NCI-H446 (cell line): ENCODE measurements around the gene BRK1.
"Not testable (repeated sequence)": the region's sequence is repeated elsewhere in the genome, so short reads cannot be mapped to it uniquely, and the experiment has no call there.

Experiments used
- DNase-seq, 2 experiments: peaks; one replicate each; lab custom pipeline; 2025; lab: John Stamatoyannopoulos, UW

BRK1 gene

DNA sequence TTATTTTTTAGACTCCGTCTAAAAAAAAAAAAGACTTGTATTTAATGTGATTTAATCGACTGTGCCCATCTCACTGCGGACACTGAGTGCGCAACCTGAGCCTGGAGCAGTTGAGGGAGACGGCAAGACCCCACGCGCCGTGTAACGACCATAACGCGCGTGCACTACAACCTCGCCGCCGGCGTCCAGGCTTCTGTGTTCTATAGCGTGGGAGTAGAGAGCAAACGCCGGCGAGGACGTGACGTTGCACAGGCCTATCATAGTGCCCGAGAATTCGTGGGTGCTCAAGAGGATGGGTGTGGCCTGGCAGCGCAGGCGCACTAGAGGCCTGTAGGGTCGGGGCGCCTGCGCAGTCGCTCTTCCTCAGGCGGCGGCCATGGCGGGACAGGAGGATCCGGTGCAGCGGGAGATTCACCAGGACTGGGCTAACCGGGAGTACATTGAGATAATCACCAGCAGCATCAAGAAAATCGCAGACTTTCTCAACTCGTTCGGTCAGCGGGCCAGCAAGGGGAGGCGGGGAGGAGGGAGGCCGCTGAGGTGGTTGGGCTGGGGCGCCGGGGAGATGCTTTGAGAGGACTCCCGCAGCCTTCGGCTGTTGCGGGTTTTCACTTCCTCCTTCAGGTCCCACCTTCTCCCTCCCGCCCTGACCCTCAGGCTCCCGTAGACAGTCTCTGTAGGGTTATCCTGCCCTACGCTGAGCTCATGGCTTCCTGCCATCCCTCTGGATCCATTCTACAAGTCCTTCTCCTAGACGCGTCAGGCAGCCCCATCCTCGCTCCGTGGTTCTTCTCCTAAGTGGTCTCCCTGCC, at the start of gene BRK1:
Gene BRK1, plus strand, starts transcription at position 350 of the 812 bp plus-strand sequence. Its CDS starts 27 bp downstream, at position 377.
- DNase-seq = peak; percentile 85 to 94

DNA sequence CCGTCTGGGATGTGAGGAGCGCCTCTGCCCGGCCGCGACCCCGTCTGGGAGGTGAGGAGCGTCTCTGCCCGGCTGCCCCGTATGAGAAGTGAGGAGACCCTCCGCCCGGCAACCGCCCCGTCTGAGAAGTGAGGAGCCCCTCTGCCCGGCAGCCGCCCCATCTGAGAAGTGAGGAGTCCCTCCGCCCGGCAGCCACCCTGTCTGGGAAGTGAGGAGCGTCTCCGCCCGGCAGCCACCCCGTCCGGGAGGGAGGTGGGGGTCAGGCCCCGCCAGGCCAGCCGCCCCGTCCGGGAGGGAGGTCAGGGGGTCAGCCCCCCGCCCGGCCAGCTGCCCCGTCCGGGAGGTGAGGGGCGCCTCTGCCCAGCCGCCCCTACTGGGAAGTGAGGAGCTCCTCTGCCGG, 45.4 kb upstream of the BRK1 start:
- not testable (repeated sequence) for DNase-seq

DNA sequence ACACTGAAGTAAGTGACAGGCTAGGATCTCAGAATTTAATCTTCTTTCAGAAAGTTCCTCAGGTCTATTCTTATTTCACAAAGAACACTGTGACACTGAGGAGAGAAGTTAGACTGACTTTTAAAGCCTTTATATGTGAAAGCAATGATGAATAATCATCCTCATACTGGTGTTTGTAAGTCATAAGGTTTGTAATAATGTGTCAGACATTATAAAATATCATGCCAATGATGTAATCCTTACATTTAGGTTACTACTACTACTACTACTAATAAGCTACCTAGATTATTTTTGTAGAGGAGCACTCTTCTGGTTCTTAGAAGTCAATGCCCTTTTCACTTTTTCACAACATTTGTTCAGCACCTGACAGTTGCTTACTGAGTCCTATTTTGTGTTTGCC, 40.8 kb upstream of the BRK1 start:
- DNase-seq = no peak

DNA sequence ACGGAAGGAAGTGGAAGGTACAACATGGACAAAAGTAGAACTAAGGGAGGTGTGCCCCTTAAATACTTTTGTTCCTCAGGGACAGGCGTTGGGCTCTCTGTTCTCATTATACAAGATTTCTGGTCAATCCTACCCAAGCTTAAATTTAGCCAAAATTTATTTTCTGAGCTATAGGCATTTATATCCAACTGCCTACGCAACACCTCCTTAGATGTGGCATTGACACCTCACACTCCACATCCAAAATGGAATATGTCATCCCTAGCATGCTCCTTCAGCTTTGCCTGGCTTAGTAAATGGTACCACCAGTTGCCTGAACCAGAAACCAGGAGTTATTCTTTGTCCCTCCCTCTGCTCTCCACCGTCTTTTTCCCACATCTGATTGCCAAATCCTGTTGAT, 33.6 kb upstream of the BRK1 start:
- DNase-seq = no peak

DNA sequence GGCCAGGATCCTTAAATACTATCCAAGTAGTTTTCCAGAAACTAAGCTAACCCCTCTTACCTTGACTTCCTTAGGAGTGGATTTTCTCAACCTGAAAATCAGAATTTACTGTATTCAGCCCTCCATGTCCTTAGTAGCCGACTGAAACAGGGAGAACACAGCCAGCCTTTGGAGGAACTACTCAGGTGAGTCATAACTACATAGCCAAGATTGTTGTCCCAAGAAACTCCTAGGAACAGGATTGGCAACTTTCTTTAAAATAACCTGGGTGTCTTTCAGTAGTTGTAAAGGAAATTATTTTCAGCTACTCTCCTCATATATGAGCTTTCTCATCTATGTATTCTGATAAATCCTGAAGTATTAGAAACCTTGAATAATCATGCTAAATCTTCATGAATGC, 29.7 kb upstream of the BRK1 start:
- DNase-seq = no peak

DNA sequence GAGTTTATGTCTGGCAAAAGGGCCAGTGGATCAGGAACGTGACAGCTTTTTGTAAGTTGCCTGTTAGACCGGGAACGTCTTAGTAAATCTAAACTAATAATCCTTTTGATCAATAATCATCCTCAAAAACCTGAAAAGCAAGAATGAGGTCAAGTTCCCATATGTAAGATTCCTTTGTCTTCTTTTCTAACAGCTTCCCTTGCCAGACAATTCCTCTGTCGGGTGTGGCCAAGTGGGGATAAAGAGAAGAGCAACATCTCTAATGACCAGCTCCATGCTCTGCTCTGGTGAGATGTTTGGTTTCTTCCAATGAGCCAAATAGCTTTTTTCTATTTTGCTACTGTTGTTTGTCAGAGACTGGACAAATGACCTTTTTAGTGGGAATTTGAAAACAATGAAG, 27.2 kb upstream of the BRK1 start:
- no peak for DNase-seq

DNA sequence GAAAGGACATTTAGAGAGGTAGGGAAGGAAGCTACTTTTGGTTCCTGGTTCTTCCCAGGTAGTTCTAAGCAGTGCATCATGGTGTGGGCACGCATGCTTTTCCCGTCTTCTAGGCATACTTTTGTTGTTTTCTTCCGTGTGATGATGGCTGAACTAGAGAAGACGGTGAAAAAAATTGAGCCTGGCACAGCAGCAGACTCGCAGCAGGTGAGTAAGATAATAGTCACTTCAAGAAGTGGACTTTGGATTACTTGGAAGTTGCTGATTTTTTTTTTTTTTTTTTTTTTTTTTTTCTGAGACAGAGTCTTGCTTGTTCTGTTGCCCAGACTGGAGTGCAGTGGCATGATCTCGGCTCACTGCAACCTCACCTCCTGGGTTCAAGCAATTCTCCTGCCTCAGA, 25.3 kb upstream of the BRK1 start:
- no peak for DNase-seq

DNA sequence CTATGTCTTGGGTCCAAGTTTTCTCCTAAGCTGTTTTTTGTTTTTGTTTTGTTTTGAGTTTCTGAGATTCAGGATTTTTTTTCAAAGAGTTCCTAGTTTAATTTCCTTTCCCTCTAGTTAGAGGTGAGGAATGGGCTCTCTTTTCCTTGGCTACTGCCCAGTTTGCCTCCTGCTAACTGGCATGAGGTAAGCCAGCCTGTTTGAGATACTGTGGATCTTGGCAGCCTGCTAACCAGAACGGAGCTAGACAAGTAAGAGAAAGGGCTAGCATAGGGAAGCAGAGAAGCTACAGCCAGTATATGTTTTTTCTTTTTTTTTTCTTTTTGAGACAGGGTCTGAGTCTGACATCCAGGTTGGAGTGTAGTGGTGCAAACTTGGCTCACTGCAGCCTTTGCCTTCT, 24.7 kb upstream of the BRK1 start:
- not testable (repeated sequence) for DNase-seq

DNA sequence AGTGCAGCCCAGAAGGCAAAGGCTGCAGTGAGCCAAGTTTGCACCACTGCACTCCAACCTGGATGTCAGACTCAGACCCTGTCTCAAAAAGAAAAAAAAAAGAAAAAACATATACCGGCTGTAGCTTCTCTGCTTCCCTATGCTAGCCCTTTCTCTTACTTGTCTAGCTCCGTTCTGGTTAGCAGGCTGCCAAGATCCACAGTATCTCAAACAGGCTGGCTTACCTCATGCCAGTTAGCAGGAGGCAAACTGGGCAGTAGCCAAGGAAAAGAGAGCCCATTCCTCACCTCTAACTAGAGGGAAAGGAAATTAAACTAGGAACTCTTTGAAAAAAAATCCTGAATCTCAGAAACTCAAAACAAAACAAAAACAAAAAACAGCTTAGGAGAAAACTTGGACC, 24.1 kb upstream of the BRK1 start:
- DNase-seq = not testable (repeated sequence)

DNA sequence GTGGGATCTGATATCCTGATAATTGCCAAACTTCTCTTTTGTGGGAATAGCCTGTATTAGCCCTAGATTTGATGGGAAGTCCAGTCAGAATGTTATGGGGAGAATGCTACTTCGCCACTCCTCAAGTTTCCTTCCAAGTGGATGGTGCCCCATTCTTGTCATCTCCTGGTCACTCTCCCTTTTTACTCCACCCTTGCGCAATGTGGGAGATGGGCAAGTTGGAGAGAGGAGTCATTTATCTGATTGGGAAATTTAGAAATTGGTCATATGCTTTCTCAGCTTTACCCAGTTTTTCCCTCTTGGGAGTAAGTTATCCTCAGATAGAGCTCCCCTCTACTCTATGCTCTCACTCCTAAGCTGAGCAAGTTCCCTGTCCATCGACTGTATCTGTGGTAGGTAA, 21.8 kb upstream of the BRK1 start:
- DNase-seq = no peak

DNA sequence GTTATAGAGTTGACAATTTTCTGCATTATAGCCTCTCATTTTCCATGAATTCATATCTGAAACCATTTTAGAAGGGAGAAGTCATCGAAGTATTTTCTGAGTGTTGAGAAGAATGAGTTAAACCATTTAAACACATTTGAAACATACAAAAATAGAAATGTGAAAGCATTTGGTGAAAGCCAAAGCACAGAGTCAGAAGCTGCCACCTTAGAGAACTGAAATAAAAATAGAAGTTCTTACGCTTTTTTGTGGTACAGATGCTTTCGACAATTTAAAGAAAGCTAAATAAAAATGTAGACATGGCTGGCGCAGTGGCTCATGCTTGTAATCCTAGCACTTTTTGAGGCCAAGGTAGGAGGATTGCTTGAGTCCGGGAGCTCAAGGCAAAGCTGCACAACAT, 16.4 kb upstream of the BRK1 start:
- no peak for DNase-seq

DNA sequence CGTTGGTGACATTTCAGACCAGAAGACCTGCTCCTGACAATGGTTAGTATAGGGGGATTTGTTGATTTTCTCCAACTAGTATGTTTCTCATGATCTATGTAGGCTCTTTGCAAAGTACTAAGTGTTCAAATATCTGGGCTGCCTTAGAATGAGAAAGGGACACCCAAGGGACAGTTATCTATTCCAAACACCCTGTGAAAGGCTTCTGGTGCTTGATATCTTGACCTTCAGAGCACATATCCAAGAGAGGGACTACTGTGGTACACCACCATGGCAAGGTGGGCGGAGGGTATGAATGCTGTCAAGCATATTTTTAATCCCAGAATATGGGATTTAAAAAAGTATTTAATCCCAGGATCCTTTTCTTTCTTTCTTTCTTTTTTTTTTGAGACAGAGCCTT, 8.6 kb upstream of the BRK1 start:
- DNase-seq = no peak

DNA sequence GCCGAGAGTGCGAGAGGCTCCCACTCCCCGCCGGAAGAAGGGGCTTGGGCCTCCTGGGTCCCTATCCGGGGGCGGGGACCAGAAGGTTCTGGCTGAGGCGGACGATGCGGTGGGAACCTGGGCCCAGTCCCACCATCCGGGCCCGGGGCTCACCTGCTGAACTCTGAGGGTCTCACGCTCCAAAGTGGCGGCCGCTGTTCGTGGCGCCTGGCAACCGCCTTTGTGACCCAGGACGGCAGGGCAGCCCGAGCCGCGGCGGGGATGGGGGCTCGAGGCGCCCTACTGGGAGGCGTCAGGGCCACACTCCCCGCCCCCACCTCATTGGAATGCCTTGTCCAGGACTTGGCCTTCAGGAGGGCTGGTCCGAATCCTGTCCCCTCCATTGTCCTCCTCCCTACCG, 7.4 kb upstream of the BRK1 start, which contains the start of gene FANCD2OS:
Gene FANCD2OS, minus strand, starts transcription at position 165 of the 400 bp plus-strand sequence. CDS start 3,481 bp downstream, outside the sequence.
- DNase-seq = no peak

DNA sequence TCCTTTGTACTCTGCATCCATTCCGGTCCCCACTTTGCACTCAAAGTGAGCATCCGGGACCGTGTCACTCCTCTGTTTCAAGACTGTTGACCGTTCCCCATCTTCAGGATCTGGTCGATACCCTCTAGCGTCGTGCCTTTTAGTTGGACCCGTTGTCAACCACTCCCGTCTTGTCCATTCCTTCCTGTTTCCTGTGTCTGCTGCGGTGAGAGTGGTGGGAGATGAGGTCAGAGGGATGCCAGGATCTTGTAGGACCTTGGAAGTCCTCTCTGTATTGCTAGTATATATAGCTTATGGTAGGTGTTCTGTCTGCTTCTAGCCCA, 624 bp downstream of the BRK1 start:
- DNase-seq = no peak

DNA sequence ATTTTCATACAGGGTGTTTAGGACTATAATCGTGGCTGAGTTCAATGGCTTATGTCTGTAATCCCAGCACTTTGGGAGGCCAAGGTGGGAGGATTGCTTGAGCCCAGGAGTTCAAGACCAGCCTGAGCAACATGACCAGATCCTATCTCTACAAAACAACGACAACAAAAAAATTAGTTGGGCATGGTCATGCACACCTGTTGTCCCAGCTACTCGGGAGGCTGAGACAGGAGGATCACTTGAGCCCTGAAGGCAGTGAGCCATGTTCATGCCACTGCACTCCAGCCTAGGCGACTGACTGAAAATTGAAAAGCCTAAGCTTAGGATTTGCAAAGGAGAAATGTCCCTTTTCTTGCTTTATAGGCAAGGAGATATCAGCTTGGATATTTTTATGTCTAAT, 1.5 kb downstream of the BRK1 start:
- DNase-seq = no peak

DNA sequence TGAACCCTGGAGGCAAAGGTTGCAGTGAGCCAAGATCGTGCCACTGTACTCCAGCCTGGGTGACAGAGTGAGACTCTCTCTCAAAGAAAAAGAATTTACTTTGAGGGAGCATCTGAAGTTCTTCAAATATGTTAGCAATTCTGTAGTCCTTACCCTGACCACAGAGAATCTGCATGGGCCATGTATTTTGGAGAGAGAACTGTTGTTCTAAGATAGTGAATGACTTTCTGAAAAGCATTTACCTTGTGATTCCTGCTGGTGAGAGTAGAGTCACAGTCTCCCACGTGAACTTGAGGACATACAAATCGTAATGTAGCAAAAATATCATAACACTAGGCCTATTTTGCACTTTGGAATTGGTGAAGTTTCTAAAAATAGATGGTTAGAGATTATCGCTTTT, 3.9 kb downstream of the BRK1 start:
- no peak for DNase-seq

DNA sequence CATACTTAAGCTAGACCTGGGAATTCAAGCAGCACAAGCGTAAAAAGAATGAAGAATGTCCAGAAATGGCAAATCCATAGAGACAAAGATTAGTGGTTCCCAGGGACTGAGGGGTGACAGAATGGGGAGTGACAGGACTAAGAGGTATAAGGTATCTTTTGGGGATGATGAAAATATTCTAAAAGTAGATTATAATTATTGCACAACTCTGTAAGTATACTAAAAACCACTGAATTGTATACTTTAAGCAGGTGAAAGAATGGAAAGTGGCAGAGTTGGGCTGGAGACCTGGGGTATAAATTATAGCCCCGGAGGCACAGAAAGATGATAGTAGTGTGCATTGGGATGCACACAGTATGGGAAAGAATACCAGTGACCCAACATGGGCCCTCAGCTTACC, 5.6 kb downstream of the BRK1 start:
- no peak for DNase-seq

DNA sequence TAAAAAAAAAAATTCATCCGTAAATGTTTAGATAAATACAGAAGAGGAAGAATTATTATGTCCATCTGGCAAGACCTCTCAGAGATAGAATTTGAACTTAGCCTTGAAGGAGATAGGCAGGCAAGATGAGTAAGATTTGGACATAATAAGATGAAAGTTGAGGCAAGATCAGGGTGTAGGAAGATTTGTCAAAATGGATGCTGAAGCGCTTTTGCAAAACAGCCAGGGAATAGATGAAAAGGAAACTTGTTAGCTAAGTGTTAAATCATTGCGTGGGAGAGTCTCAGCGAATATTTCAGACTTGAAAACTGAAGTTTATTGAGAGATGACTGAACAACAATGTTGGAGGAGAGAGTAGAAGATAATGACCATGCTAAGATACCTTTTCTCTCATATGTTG, 7.2 kb downstream of the BRK1 start:
- DNase-seq = no peak

DNA sequence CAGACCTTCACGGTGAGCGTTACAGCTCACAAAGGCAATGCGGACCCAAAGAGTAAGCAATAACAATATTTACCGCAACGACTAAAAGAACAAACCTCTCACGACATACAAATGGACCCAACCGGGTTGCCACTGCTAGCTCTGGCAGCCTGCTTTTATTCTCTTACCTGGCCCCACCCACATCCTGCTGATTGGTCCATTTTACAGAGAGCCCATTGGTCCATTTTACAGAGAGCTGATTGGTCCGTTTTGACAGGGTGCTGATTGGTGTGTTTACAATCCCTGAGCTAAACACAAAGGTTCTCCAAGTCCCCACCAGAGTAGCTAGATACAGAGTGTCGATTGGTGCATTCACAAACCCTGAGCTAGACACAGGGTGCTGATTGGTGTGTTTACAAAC, 20.4 kb downstream of the BRK1 start:
- not testable (repeated sequence) for DNase-seq

DNA sequence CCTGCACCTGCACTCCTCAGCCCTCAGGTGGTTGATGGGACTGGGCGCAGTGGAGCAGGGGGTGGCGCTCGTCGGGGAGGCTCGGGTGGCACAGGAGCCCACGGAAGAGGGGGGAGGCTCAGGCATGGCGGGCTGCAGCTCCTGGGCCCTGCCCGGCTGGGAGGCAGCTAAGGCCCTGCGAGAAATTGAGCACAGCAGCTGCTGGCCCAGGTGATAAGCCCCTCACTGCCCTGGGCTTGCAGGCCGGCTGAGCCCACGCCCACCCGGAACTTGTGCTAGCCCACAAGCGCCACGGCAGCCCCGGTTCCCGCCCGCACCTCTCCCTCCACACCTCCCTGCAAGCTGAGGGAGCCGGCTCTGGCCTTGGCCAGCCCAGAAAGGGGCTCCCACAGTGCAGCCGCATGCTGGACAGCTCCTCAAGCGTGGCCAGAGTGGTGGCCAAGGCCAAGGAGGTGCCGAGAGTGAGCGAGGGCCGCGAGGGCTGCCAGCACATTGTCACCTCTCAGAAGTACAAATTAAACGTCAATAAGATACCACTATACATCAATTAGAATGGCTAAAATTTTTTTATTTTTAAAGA, 21.0 kb downstream of the BRK1 start:
- DNase-seq = no peak

DNA sequence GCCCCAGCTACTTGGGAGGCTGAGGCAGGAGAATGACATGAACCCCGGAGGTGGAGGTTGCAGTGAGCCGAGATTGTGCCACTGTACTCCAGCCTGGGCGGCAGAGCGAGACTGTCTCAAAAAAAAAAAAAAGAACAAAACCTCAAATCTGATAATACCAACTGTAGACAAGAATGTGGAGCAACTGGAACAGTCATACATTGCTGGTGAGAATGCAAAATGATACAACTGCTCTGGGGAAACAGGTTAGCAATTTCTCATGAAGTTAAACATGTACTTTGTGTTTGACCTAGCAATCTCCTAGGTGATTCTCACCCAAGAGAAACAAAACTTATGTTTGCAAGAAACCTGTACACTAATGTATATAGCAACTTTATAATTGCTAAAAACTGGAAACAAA, 21.7 kb downstream of the BRK1 start:
- DNase-seq = no peak

DNA sequence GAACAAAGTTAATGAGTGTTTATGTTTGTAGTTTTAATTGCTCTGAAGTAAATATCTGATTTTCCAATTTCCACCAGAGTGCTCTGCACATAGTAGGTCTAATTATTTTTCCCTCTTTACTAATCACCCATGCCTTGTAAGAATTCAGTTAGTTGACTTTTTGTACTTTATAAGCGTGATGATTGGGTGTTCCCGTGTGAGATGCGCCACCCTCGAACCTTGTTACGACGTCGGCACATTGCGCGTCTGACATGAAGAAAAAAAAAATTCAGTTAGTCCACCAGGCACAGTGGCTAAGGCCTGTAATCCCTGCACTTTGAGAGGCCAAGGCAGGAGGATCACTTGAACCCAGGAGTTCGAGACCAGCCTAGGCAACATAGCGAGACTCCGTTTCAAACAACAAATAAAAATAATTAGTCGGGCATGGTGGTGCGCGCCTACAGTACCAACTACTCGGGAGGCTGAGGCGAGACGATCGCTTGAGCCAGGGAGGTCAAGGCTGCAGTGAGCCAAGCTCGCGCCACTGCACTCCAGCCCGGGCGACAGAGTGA, 25.6 kb downstream of the BRK1 start:
- DNase-seq = no peak

DNA sequence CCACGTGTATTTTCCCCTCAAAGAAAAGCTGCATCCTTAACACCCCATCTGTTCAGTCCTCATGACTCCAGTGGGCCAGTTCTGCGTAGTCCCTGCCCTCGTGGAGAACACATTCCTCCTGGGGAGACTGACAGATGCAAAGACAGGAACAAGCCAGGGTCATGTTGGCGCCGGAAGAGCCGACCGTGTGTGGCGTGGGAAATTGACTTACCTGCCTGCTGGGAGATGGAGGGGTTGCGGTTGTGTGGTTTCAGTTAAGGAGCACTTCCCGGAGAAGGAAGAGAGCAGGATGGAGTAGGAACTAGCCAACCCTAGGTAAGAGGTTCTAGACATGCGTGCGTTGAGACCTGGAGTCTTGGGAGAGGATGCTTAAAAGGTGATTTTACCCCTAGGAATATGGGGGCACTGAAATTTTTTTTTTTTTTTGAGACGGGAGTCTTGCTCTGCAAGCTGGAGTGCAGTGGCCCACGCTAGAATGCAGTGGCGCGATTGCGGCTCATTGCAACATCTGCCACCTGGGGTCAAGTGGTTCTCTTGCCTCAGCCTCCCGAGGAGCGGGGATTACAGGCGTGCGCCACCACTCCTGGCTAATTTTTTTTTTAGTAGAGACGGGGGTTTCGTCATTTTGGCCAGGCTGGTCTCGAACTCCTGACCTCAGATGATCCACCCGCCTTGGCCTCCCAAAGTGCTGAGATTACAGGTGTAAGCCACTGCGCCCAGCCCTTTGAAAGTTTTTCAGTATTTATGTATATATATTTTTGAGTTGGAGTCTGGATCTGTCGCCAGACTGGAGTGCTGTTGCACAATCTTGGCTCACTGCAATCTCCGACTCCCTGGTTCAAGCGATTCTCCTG, 27.5 kb downstream of the BRK1 start:
- DNase-seq = no peak
